Activated B cell treated with CpG ODN at 0.5 μM for 24 hours (primary cell): Measurements from ENCODE around the gene RSPH6A. TPM values are rescaled to one million over a fixed set of nuclear protein-coding genes. Genes with fewer than 3 reads are reported as not detected.
"Not testable (repeated sequence)": the region's sequence is repeated elsewhere in the genome, so short reads cannot be mapped to it uniquely, and the experiment has no call there.

Source experiments
- ATAC-seq: fragments of 200-7000 bp; cut with Tn5 transposase; one replicate; pipeline ENCODE4 v1.10.0; 2021; ENCODE audit warnings: low read depth, mild to moderate bottlenecking, moderate library complexity
- CTCF ChIA-PET: fragments of 350-600 bp; sonication (Branson Sonifier 250); formaldehyde crosslinking; loops from one replicate; lab custom pipeline; 2021; ENCODE audit warnings: antibody characterized with exemption; lab: Charles Lee
- POLR2A ChIA-PET: fragments of 350-600 bp; sonication (Branson Sonifier 250); formaldehyde crosslinking; loops from one replicate; lab custom pipeline; 2021; ENCODE audit warnings: antibody characterized with exemption; lab: Charles Lee
- DNase-seq: peaks from one replicate; pipeline ENCODE4 v3.0.0; 2022
- H3K27ac Mint-ChIP-seq: one replicate; pipeline ENCODE4 v1.8.0; 2020; ENCODE audit warnings: mixed read lengths
- H3K27me3 Mint-ChIP-seq: one replicate; pipeline ENCODE4 v1.8.0; 2021; ENCODE audit warnings: mixed read lengths
- H3K36me3 Mint-ChIP-seq: one replicate; pipeline ENCODE4 v1.8.0; 2021; ENCODE audit warnings: low read depth, mixed read lengths
- H3K4me1 Mint-ChIP-seq: one replicate; pipeline ENCODE4 v1.8.0; 2021; ENCODE audit warnings: mixed read lengths
- H3K4me3 Mint-ChIP-seq: one replicate; pipeline ENCODE4 v1.8.0; 2020; ENCODE audit warnings: mild to moderate bottlenecking, mixed read lengths
- H3K9me3 Mint-ChIP-seq: one replicate; pipeline ENCODE4 v1.8.0; 2020; ENCODE audit warnings: mixed read lengths
- CTCF ChIP-seq: fragments of 200-600 bp; IDR thresholded peaks from one replicate; pipeline ENCODE4 v1.8.0; 2022; ENCODE audit warnings: antibody characterized with exemption, mild to moderate bottlenecking
- intact Hi-C: fragments of 100-400 bp; cut with micrococcal nuclease; formaldehyde crosslinking; loops from one replicate; pipeline ENCODE4 v1.15.1; 2024
- total RNA-seq: library from RNA; stranded (reverse); gene quantifications from 2 replicates; pipeline ENCODE4 v1.2.3, GENCODE V29; 2022

The RSPH6A gene
- total RNA-seq, 1 donor from 2014 or later, result 0.51 TPM

DNA sequence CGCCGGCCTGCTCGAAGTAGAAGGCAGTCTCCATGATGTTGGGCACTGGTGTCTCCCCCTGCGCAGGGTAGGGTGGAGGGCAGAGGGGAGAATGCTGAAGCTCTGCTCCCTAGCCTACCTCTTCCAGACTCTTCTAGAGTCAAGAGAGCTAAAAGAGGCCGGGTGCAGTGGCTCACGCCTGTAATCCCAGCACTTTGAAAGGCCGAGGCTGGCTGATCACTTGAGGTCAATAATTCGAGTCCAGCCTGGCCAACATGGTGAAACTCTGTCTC, 10.2 kb downstream of the RSPH6A start:
- intact Hi-C loops, result no loop called here
- ATAC-seq (no peak), DNase-seq (no peak)
- Mint-ChIP-seq H3K9me3 (no peaks in the 10 kb centered on the region), H3K4me3 (no peak overlapping the region), H3K27ac (no peak overlapping the region), H3K4me1 (peaks cover 6% of the 10 kb centered on the region), H3K27me3 (no peaks in the 10 kb centered on the region), H3K36me3 (no peaks in the 10 kb centered on the region)
- ChIA-PET CTCF (interaction anchor here (1.6 kb wide), 1 partner anchor 34 kb away, joined by 6 read pairs; no protein-coding TSS in a partner anchor), POLR2A (no interaction called here)
- TF ChIP-seq CTCF, result no peak

GRCh38 chr19:45804140-45804958, 10.8 kb downstream of the RSPH6A start:
- TF ChIP-seq CTCF, result no peak
- peaks cover under 1% of the 10 kb centered on the region for H3K4me1 Mint-ChIP-seq
- intact Hi-C loops, result no loop called here
- no peaks in the 10 kb centered on the region for H3K36me3 Mint-ChIP-seq
- no peaks in the 10 kb centered on the region for H3K9me3 Mint-ChIP-seq
- H3K27me3 Mint-ChIP-seq, result no peaks in the 10 kb centered on the region
- H3K27ac Mint-ChIP-seq, result no peak overlapping the region
- ATAC-seq (no peak), DNase-seq (no peak)
- ChIA-PET CTCF (interaction anchor here (1.6 kb wide), 1 partner anchor 33 kb away, joined by 6 read pairs; no protein-coding TSS in a partner anchor), POLR2A (interaction anchor here (0.7 kb wide), 1 partner anchor 128 kb away, joined by 4 read pairs; no protein-coding TSS in a partner anchor)
- no peak overlapping the region for H3K4me3 Mint-ChIP-seq

DNA sequence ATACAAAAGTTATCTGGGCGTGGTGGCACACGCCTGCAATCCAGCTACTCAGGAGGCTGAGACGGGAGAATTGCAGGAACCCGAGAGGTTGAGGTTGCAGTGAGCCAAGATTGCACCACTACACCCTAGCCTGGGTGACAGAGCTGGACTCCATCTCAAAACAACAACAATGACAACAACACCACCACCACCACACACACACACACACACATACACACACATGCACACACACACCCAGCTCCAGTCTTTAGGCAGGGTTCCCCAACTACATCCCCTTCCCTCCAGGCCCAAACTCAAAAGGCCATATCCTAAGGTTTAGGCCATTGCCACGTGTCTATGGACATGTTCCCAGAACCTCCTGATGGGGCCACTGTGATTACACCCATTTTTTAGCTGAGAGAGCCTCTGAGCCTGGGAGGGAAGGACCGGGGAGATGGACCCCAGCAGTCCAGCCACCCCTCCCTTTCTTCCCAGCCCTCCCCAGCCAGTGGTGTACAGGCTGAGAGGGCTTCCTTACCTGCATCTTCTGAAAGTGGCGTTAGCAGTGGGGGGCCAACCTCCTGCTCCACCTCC, 13.4 kb downstream of the RSPH6A start:
- peaks cover 5% of the 10 kb centered on the region for H3K27me3 Mint-ChIP-seq
- H3K9me3 Mint-ChIP-seq, result no peaks in the 10 kb centered on the region
- intact Hi-C loops, result no loop called here
- ChIA-PET POLR2A (interaction anchor here (0.6 kb wide), 1 partner anchor 377 kb away, joined by 3 read pairs; no protein-coding TSS in a partner anchor), CTCF (interaction anchor here (1.0 to 7.4 kb wide), 2 partner anchors 31 to 44 kb away, joined by 5 to 172 read pairs; partner anchors contain the start of gene SIX5)
- ATAC-seq (no peak), DNase-seq (no peak)
- TF ChIP-seq CTCF, result no peak
- no peaks in the 10 kb centered on the region for H3K36me3 Mint-ChIP-seq
- no peak overlapping the region for H3K4me3 Mint-ChIP-seq
- peaks cover 6% of the 10 kb centered on the region for H3K4me1 Mint-ChIP-seq
- no peak overlapping the region for H3K27ac Mint-ChIP-seq

DNA sequence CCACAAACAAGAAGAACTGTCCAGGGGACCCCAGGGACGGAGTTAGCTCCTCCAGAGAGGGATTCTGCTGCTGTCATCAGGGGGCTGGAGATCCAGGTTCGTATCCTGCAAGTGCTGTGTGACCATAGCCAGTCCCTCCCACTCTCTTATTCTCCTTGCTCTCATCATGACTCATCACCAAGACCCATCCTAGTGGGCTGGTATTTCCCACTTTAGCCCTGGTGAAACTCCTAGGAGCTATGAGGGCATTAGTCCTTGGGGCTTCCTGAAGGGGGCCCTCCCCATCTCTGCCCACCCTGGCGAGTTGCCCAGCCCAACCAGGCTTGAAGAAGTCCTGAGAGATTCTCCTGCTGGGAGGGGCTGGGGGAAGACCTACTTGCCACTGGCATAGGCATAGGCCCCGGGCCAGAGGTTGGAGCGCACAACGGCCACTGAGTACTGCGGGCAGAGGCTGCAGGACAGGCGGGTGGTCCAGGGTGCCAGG, 15.0 kb downstream of the RSPH6A start:
- H3K36me3 Mint-ChIP-seq, result no peaks in the 10 kb centered on the region
- peaks cover 6% of the 10 kb centered on the region for H3K4me1 Mint-ChIP-seq
- no peaks in the 10 kb centered on the region for H3K9me3 Mint-ChIP-seq
- TF ChIP-seq CTCF, result no peak
- POLR2A ChIA-PET, result interaction anchor here (0.6 to 3.2 kb wide), 3 partner anchors 28 to 121 kb away, joined by 3 to 39 read pairs (median 8); partner anchors contain the start of gene SIX5
- CTCF ChIA-PET, result interaction anchor here (0.9 to 7.4 kb wide), 7 partner anchors 17 to 398 kb away, joined by 3 to 172 read pairs (median 3); partner anchors contain the start of gene SIX5
- no peak overlapping the region for H3K27ac Mint-ChIP-seq
- no peak for ATAC-seq
- no peak for DNase-seq
- H3K27me3 Mint-ChIP-seq, result peaks cover 10% of the 10 kb centered on the region
- intact Hi-C loops, result no loop called here
- no peak overlapping the region for H3K4me3 Mint-ChIP-seq

DNA sequence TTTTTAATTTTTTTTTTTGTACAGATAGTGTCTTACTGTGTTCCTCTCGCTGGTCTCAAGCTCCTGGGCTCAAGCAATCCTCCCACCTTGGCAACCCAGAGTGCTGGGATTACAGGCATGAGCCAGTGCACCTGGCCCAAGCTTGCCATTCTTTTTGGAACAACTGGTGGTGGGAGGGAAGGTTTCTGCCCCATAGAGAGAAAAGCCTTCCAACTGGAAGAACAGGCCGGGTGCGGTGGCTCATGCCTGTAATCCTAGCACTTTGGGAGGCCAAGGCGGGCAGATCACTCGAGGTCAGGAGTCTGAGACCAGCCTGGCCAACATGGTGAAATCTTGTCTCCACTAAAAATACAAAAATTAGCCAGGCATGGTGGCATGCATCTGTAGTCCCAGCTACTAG, 15.6 kb downstream of the RSPH6A start:
- not testable (repeated sequence) for H3K36me3 Mint-ChIP-seq, H3K4me3 Mint-ChIP-seq, H3K27ac Mint-ChIP-seq, H3K4me1 Mint-ChIP-seq, DNase-seq, ATAC-seq, H3K9me3 Mint-ChIP-seq
- intact Hi-C loops, result loop anchor here (1.0 kb wide), 1 partner anchor 29 kb away; no protein-coding TSS in a partner anchor
- ChIA-PET POLR2A (interaction anchor here (0.6 to 3.2 kb wide), 4 partner anchors 28 to 120 kb away, joined by 3 to 39 read pairs (median 4); partner anchors contain the start of gene SIX5), CTCF (interaction anchor here (0.9 to 7.4 kb wide), 11 partner anchors 14 to 398 kb away, joined by 3 to 172 read pairs (median 3); partner anchors contain the start of genes QPCTL and SIX5)
- H3K27me3 Mint-ChIP-seq, result peaks cover 10% of the 10 kb centered on the region
